ENCODE results near the gene CRIM1.

DNA sequence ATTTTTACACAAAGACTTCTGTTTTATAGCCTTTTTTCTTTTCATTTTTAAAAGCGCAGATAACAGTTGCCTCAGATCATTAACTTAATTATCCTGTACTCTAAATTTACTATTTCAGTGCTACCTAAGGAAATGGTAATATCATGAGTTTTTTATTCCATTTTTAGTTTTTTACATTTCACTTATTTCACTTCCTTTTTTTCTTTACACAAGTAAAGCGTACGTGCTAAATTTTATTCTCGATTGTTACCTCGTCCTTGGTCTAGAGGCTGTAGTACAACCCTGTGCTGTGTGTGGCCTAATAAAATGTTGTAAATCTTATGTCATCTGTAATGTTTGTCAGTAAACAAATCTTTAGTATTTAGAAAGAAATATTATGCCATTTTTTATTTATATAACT, 49.2 kb downstream of the CRIM1 start:
- no peak for TF ChIP-seq POLR2A (IDR thresholded peaks at IDR 0.05)
- TF ChIP-seq CTCF (IDR thresholded peaks at IDR 0.05) = no peak
- TF ChIP-seq POLR2AphosphoS5 (IDR thresholded peaks at IDR 0.05) = no peak
